Measurements from ENCODE around the gene KIAA0825.

- TF ChIP-seq EZH2 (IDR thresholded peaks at IDR 0.05; ENCODE audit: low read length, unreplicated experiment) = no peak
- TF ChIP-seq, protein P1, sequence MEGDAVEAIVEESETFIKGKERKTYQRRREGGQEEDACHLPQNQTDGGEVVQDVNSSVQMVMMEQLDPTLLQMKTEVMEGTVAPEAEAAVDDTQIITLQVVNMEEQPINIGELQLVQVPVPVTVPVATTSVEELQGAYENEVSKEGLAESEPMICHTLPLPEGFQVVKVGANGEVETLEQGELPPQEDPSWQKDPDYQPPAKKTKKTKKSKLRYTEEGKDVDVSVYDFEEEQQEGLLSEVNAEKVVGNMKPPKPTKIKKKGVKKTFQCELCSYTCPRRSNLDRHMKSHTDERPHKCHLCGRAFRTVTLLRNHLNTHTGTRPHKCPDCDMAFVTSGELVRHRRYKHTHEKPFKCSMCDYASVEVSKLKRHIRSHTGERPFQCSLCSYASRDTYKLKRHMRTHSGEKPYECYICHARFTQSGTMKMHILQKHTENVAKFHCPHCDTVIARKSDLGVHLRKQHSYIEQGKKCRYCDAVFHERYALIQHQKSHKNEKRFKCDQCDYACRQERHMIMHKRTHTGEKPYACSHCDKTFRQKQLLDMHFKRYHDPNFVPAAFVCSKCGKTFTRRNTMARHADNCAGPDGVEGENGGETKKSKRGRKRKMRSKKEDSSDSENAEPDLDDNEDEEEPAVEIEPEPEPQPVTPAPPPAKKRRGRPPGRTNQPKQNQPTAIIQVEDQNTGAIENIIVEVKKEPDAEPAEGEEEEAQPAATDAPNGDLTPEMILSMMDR (conservative IDR thresholded peaks at IDR 0.05; ENCODE audit: low read depth, low read length) = no peak
These were observed 369.0 kb downstream of the KIAA0825 start for GRCh38 chr5:94249430-94249829.

Measured in PC-3 (cell line).